Neuron (in vitro differentiated cells): ENCODE measurements around the gene AVPR2.

Experiments
- H2AFZ ChIP-seq: one replicate; pipeline ENCODE4 v1.6.1; 2013; ENCODE audit warnings: low read depth, mild to moderate bottlenecking, inconsistent platforms, low read length, moderate library complexity
- H3K27me3 ChIP-seq: one replicate; pipeline ENCODE4 v1.6.1; 2013; ENCODE audit warnings: low read length; ENCODE audit not compliant: insufficient read depth
- H3K36me3 ChIP-seq: one replicate; pipeline ENCODE4 v1.6.1; 2013; ENCODE audit warnings: low read length; ENCODE audit not compliant: insufficient read depth
- H3K4me1 ChIP-seq: one replicate; pipeline ENCODE4 v1.6.1; 2013; ENCODE audit warnings: low read length; ENCODE audit not compliant: insufficient read depth
- H3K4me3 ChIP-seq: 2 replicates; pipeline ENCODE4 v1.5.1; 2013; ENCODE audit warnings: mild to moderate bottlenecking, low read length, moderate library complexity
- H3K9me3 ChIP-seq: one replicate; pipeline ENCODE4 v1.6.1; 2013; ENCODE audit warnings: low read length

The AVPR2 gene

GRCh38 chrX:153952373-153953026 is 48.0 kb downstream of the AVPR2 start:
- H3K4me1 ChIP-seq = peaks cover 23% of the 10 kb centered on the region
- no peak overlapping the region for H2AFZ ChIP-seq
- no peaks in the 10 kb centered on the region for H3K27me3 ChIP-seq
- no peak overlapping the region for H3K4me3 ChIP-seq
- H3K36me3 ChIP-seq = peaks cover 72% of the 10 kb centered on the region
- H3K9me3 ChIP-seq = no peaks in the 10 kb centered on the region

DNA sequence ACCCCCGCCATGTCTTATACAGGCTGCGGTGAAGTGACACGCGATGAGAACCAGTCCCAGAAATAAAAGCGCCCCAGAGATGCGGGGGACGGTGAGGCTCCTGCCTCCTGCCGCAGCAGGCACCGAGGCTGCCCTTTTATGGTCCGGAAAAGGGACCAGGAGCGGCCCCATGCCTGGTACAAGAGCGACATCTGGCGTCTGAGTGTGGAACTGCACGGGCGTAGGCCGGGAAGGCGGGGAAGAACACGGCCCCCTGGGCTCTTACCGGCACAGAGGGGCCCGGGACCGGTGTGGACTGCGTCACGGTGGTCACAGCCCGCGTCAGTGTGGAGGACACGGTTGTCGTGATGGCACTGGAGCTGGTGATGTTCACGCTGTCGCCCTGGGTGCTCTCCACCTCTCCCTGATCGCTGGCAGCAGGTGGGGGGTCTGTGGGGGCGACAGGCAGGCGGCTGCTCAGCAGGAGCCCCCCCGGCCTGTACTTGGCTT is 48.9 kb downstream of the AVPR2 start:
- no peak overlapping the region for H2AFZ ChIP-seq
- peaks cover 73% of the 10 kb centered on the region for H3K36me3 ChIP-seq
- H3K4me1 ChIP-seq = peaks cover 14% of the 10 kb centered on the region
- H3K27me3 ChIP-seq = no peaks in the 10 kb centered on the region
- no peaks in the 10 kb centered on the region for H3K9me3 ChIP-seq
- H3K4me3 ChIP-seq = no peak overlapping the region

DNA sequence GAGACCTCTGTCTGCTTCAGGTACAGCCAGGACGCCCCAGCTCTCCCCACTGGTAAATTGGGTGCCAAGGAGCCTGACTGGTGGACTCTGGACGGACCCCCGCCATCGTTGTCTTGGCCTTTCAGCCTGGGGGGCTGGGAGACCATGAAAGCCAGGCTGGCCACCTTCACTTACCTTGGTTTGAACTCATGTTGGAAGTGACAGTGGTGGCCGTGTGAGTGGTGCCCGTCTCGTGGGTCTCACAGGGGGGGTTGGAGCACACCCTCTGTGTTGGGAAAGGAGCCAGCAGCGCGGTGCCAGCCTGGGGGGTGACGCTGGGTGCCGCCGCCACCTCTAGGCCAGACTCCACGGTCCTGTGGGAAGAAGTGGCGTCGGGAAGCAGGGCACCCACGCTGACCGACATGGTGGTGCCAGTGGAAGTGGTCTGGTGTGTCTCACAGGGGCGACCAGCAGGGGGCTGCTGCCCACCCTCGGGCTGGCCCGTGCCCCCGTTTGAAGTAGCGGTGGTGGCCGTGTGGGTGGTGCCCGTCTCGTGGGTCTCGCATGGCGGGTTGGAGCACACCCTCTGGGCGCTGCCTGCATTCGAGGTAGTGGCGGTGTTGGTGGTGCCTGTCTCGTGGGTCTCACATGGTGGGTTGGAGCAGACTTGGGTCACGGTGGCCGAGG is 49.6 kb downstream of the AVPR2 start:
- H3K9me3 ChIP-seq = no peaks in the 10 kb centered on the region
- H2AFZ ChIP-seq = no peak overlapping the region
- peaks cover 8% of the 10 kb centered on the region for H3K4me1 ChIP-seq
- H3K27me3 ChIP-seq = no peaks in the 10 kb centered on the region
- H3K36me3 ChIP-seq = peaks cover 79% of the 10 kb centered on the region
- H3K4me3 ChIP-seq = no peak overlapping the region

- Histone ChIP-seq H3K4me3 (no peak overlapping the region), H3K36me3 (peaks cover 79% of the 10 kb centered on the region), H3K9me3 (no peaks in the 10 kb centered on the region), H2AFZ (no peak overlapping the region), H3K27me3 (no peaks in the 10 kb centered on the region), H3K4me1 (peaks cover 4% of the 10 kb centered on the region)
Observed at GRCh38 chrX:153954558-153955227, 50.2 kb downstream of the AVPR2 start.

DNA sequence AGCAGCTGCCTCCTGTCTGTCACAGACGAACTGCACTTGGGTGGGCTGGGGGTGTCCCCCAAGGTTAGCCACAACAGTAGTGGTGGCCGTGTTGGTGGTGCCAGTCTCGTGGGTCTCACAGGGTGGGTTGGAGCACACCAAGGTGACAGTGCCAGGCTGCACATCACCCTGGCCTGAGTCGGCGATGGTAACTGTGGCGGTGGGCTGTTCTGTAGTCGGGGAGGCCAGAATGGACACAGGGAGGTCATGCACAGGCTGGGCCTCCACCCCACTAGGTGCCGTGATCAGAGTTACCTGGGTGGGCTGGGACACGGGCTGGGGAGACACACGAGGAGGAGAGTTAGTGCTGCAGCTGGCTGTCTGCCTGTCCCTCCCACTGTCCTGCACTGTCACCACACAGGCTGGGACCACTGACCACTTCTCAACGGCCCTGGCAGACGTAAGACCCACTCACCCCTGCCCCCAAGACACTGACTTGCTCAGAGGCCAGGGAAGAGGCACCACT is 50.8 kb downstream of the AVPR2 start:
- Histone ChIP-seq H2AFZ (no peak overlapping the region), H3K27me3 (no peaks in the 10 kb centered on the region), H3K36me3 (peaks cover 79% of the 10 kb centered on the region), H3K4me3 (no peak overlapping the region), H3K9me3 (no peaks in the 10 kb centered on the region), H3K4me1 (no peaks in the 10 kb centered on the region)

DNA sequence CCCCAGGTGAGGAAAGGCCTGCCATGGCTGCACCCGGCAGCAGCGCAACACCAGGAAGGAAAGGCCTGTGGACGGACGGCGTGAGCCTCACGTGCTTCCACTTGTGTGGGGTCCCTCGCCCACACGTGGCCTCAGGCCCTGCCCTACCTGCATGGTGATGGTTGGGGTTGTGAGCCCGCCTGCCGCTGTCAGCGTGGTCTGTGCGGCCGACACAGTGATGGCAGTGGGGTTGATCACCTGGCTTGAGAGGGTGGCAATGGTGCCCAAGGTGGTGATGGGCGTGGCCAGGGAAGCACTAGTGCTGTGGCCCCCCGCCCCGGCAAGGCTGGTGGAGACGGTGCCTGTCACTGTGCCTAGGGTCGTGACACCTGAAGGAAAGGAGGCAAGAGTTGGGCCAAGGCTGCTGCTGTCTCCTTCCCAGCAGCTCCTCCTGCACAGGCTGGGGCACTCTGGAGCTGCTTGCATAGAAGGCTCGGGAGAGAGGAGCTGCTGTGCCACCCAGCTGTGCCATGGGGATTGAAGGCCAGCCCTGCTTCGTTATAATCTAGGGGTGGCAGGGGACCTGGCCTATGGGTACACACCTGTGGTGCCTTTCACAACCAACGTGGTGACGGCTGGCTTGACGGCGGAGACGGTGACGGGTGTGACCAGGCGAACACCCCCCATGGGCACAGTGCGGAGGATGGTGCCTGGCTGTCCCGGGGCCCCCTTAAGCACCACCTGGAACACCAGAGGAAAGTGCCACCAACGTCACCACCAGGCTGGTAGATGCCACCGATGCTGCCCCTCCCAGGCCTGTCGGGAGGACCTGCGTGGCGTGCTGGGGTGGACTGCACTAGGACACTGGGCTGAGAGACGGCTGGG is 51.8 kb downstream of the AVPR2 start:
- H2AFZ ChIP-seq = no peak overlapping the region
- peaks cover 80% of the 10 kb centered on the region for H3K36me3 ChIP-seq
- H3K27me3 ChIP-seq = no peaks in the 10 kb centered on the region
- no peaks in the 10 kb centered on the region for H3K4me1 ChIP-seq
- no peak overlapping the region for H3K4me3 ChIP-seq
- no peaks in the 10 kb centered on the region for H3K9me3 ChIP-seq
